ENCODE results near the gene PNPLA7.

- TF ChIP-seq POLR2A (IDR thresholded peaks at IDR 0.05) (no peak), CTCF (IDR thresholded peaks at IDR 0.05) (no peak)
These were observed 68.0 kb downstream of the PNPLA7 start for GRCh38 chr9:137482094-137482781.
